OCI-LY7 (cell line): ENCODE measurements around the gene TRIM41.

Experiments used
- EZH2phosphoT487 ChIP-seq: fragments of 200-600 bp; sonication (generic); IDR thresholded peaks from 2 replicates; pipeline ENCODE4 v1.6.1; 2018; ENCODE audit warnings: low read depth, borderline replicate concordance, mild to moderate bottlenecking, mixed run types, antibody characterized with exemption, low read length, moderate library complexity, mixed read lengths
- TF ChIP-seq, protein P1 (sequence below): fragments of 200-600 bp; sonication (generic); conservative IDR thresholded peaks from 2 replicates; pipeline ENCODE4 v1.5.1; 2014; ENCODE audit warnings: mild to moderate bottlenecking, antibody characterized with exemption, low read length, moderate library complexity, mixed read lengths

- TF ChIP-seq, protein P1, sequence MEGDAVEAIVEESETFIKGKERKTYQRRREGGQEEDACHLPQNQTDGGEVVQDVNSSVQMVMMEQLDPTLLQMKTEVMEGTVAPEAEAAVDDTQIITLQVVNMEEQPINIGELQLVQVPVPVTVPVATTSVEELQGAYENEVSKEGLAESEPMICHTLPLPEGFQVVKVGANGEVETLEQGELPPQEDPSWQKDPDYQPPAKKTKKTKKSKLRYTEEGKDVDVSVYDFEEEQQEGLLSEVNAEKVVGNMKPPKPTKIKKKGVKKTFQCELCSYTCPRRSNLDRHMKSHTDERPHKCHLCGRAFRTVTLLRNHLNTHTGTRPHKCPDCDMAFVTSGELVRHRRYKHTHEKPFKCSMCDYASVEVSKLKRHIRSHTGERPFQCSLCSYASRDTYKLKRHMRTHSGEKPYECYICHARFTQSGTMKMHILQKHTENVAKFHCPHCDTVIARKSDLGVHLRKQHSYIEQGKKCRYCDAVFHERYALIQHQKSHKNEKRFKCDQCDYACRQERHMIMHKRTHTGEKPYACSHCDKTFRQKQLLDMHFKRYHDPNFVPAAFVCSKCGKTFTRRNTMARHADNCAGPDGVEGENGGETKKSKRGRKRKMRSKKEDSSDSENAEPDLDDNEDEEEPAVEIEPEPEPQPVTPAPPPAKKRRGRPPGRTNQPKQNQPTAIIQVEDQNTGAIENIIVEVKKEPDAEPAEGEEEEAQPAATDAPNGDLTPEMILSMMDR: no peak
- TF ChIP-seq EZH2phosphoT487: no peak
These were observed 27.8 kb upstream of the TRIM41 start for GRCh38 chr5:181195249-181195761.
